NT2/D1 (cell line): ENCODE data around the gene TANC1.

Experiments used
- SUZ12 ChIP-seq: IDR thresholded peaks from 2 replicates; pipeline ENCODE4 v1.6.1; 2011; ENCODE audit not compliant: insufficient read length, insufficient read depth; ENCODE audit errors: extremely low read depth
- ZNF274 ChIP-seq: IDR thresholded peaks from 2 replicates; pipeline ENCODE4 v1.6.1; 2011; ENCODE audit warnings: mild to moderate bottlenecking, low read depth, low read length

DNA sequence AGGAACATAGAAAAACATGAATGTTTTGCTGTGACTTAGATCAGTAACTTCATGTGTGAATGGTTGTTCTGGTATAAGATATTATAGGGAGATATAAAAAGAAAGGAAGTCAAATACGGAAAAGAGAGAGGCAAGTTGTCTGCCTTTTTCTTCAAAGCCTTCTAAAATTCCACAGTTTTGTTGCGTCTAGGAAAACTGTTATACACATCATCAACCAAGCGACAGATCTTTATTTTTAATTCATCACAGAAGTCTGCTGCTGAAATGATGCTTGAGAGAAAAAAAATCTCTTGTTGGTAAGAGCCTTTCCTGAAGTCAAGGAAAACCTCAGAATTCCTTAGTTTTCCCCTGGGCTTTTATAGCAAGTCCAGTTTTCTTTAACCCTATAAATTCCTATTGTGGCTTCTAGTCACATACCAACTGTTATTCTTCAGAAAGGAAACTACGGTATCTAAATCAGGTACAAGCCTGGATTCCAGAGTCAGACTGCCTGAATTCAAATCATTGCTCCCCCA, 36.3 kb upstream of the TANC1 start:
- no peak for TF ChIP-seq SUZ12
- no peak for TF ChIP-seq ZNF274
